ENCODE data around the gene WFIKKN2.
"Not testable (repeated sequence)": the region's sequence is repeated elsewhere in the genome, so short reads cannot be mapped to it uniquely, and the experiment has no call there.

Gene WFIKKN2

GRCh38 chr17:50866261-50866949 is 31.0 kb downstream of the WFIKKN2 start, which contains the start of gene TOB1:
TSS of gene TOB1 (minus strand) at chr17:50866354. CDS start at chr17:50864017, 2,337 bp downstream.
- Mint-ChIP-seq H3K4me1 (ENCODE audit: low read depth) (peaks cover 61% of the 10 kb centered on the region), H3K27me3 (no peaks in the 10 kb centered on the region), H3K9me3 (ENCODE audit: low read depth) (no peaks in the 10 kb centered on the region), H3K36me3 (peaks cover 7% of the 10 kb centered on the region), H3K27ac (peak within 1 kb of the TSS; percentile 99), H3K4me3 (peak within 1 kb of the TSS; percentile 98)

GRCh38 chr17:50866950-50867362 is 31.6 kb downstream of the WFIKKN2 start:
- Mint-ChIP-seq H3K4me3 (peak overlapping the region; percentile 98), H3K27me3 (no peaks in the 10 kb centered on the region), H3K36me3 (peaks cover 4% of the 10 kb centered on the region), H3K4me1 (ENCODE audit: low read depth) (peaks cover 61% of the 10 kb centered on the region), H3K27ac (peak overlapping the region; percentile 99), H3K9me3 (ENCODE audit: low read depth) (no peaks in the 10 kb centered on the region)

- Mint-ChIP-seq H3K27me3 (no peaks in the 10 kb centered on the region), H3K36me3 (peaks cover 4% of the 10 kb centered on the region), H3K4me3 (peak overlapping the region; percentile 98), H3K27ac (peak overlapping the region; percentile 99), H3K9me3 (ENCODE audit: low read depth) (no peaks in the 10 kb centered on the region), H3K4me1 (ENCODE audit: low read depth) (peaks cover 65% of the 10 kb centered on the region)
These were observed 32.2 kb downstream of the WFIKKN2 start for GRCh38 chr17:50867363-50868139.

GRCh38 chr17:50868140-50868438 is 32.7 kb downstream of the WFIKKN2 start:
- no peaks in the 10 kb centered on the region for H3K9me3 Mint-ChIP-seq (ENCODE audit: low read depth)
- H3K27ac Mint-ChIP-seq, result peak overlapping the region; percentile 99
- H3K36me3 Mint-ChIP-seq, result peaks cover 1% of the 10 kb centered on the region
- peak overlapping the region; percentile 98 for H3K4me3 Mint-ChIP-seq
- H3K4me1 Mint-ChIP-seq (ENCODE audit: low read depth), result peaks cover 64% of the 10 kb centered on the region
- H3K27me3 Mint-ChIP-seq, result no peaks in the 10 kb centered on the region

- Mint-ChIP-seq H3K36me3 (no peaks in the 10 kb centered on the region), H3K27me3 (no peaks in the 10 kb centered on the region), H3K4me1 (ENCODE audit: low read depth) (peaks cover 64% of the 10 kb centered on the region), H3K27ac (peak overlapping the region; percentile 99), H3K9me3 (ENCODE audit: low read depth) (no peaks in the 10 kb centered on the region), H3K4me3 (peak overlapping the region; percentile 98)
These were observed 33.2 kb downstream of the WFIKKN2 start for GRCh38 chr17:50868602-50869001.

- H3K4me1 Mint-ChIP-seq (ENCODE audit: low read depth), result peaks cover 56% of the 10 kb centered on the region
- H3K27me3 Mint-ChIP-seq, result no peaks in the 10 kb centered on the region
- H3K4me3 Mint-ChIP-seq, result peak overlapping the region; percentile 60
- no peaks in the 10 kb centered on the region for H3K9me3 Mint-ChIP-seq (ENCODE audit: low read depth)
- peak overlapping the region; percentile 51 for H3K27ac Mint-ChIP-seq
- no peaks in the 10 kb centered on the region for H3K36me3 Mint-ChIP-seq
These were observed 36.0 kb downstream of the WFIKKN2 start for GRCh38 chr17:50871364-50871763.

- Mint-ChIP-seq H3K4me3 (peak overlapping the region; percentile 60), H3K4me1 (ENCODE audit: low read depth) (peaks cover 56% of the 10 kb centered on the region), H3K27ac (peak overlapping the region; percentile 51), H3K9me3 (ENCODE audit: low read depth) (no peaks in the 10 kb centered on the region), H3K27me3 (no peaks in the 10 kb centered on the region), H3K36me3 (no peaks in the 10 kb centered on the region)
These were observed 36.5 kb downstream of the WFIKKN2 start for GRCh38 chr17:50871898-50872297.

- H3K27me3 Mint-ChIP-seq, result no peaks in the 10 kb centered on the region
- H3K27ac Mint-ChIP-seq, result peak overlapping the region; percentile 51
- peaks cover 48% of the 10 kb centered on the region for H3K4me1 Mint-ChIP-seq (ENCODE audit: low read depth)
- H3K36me3 Mint-ChIP-seq, result no peaks in the 10 kb centered on the region
- no peak overlapping the region for H3K4me3 Mint-ChIP-seq
- H3K9me3 Mint-ChIP-seq (ENCODE audit: low read depth), result no peaks in the 10 kb centered on the region
These were observed 37.5 kb downstream of the WFIKKN2 start for GRCh38 chr17:50872710-50873424.

GRCh38 chr17:50875074-50875473 is 39.7 kb downstream of the WFIKKN2 start:
- no peak overlapping the region for H3K27ac Mint-ChIP-seq
- H3K36me3 Mint-ChIP-seq, result no peaks in the 10 kb centered on the region
- peaks cover 33% of the 10 kb centered on the region for H3K4me1 Mint-ChIP-seq (ENCODE audit: low read depth)
- no peak overlapping the region for H3K4me3 Mint-ChIP-seq
- no peaks in the 10 kb centered on the region for H3K27me3 Mint-ChIP-seq
- peaks cover 3% of the 10 kb centered on the region for H3K9me3 Mint-ChIP-seq (ENCODE audit: low read depth)

GRCh38 chr17:50877042-50877441 is 41.7 kb downstream of the WFIKKN2 start:
- not testable (repeated sequence) for H3K36me3 Mint-ChIP-seq

GRCh38 chr17:50877838-50878237 is 42.5 kb downstream of the WFIKKN2 start:
- H3K36me3 Mint-ChIP-seq, result no peaks in the 10 kb centered on the region
- H3K4me3 Mint-ChIP-seq, result no peak overlapping the region
- H3K4me1 Mint-ChIP-seq (ENCODE audit: low read depth), result peaks cover 21% of the 10 kb centered on the region
- H3K27me3 Mint-ChIP-seq, result no peaks in the 10 kb centered on the region
- peaks cover 3% of the 10 kb centered on the region for H3K9me3 Mint-ChIP-seq (ENCODE audit: low read depth)
- H3K27ac Mint-ChIP-seq, result no peak overlapping the region

More at GRCh38 chr17:50877042-50877441, 41.7 kb downstream of the WFIKKN2 start:
- not testable (repeated sequence) for H3K27ac Mint-ChIP-seq; H3K4me3 Mint-ChIP-seq; H3K9me3 Mint-ChIP-seq (ENCODE audit: low read depth); H3K27me3 Mint-ChIP-seq
- H3K4me1 Mint-ChIP-seq (ENCODE audit: low read depth), result peaks cover 28% of the 10 kb centered on the region

GRCh38 chr17:50879086-50879485 is 43.7 kb downstream of the WFIKKN2 start:
- peaks cover 3% of the 10 kb centered on the region for H3K9me3 Mint-ChIP-seq (ENCODE audit: low read depth)
- no peak overlapping the region for H3K27ac Mint-ChIP-seq
- H3K27me3 Mint-ChIP-seq, result no peaks in the 10 kb centered on the region
- H3K4me1 Mint-ChIP-seq (ENCODE audit: low read depth), result peaks cover 13% of the 10 kb centered on the region
- no peak overlapping the region for H3K4me3 Mint-ChIP-seq
- H3K36me3 Mint-ChIP-seq, result no peaks in the 10 kb centered on the region

- H3K4me1 Mint-ChIP-seq (ENCODE audit: low read depth), result peaks cover 14% of the 10 kb centered on the region
- no peaks in the 10 kb centered on the region for H3K36me3 Mint-ChIP-seq
- H3K27ac Mint-ChIP-seq, result no peak overlapping the region
These were observed 45.8 kb downstream of the WFIKKN2 start for GRCh38 chr17:50881182-50881581.

GRCh38 chr17:50882851-50883250 is 47.5 kb downstream of the WFIKKN2 start:
- peaks cover 24% of the 10 kb centered on the region for H3K4me1 Mint-ChIP-seq (ENCODE audit: low read depth)
- H3K4me3 Mint-ChIP-seq, result no peak overlapping the region
- H3K27ac Mint-ChIP-seq, result no peak overlapping the region
- H3K36me3 Mint-ChIP-seq, result no peaks in the 10 kb centered on the region
- no peaks in the 10 kb centered on the region for H3K27me3 Mint-ChIP-seq
- peaks cover 3% of the 10 kb centered on the region for H3K9me3 Mint-ChIP-seq (ENCODE audit: low read depth)

More at GRCh38 chr17:50881182-50881581, 45.8 kb downstream of the WFIKKN2 start:
- peaks cover 3% of the 10 kb centered on the region for H3K9me3 Mint-ChIP-seq (ENCODE audit: low read depth)
- no peaks in the 10 kb centered on the region for H3K27me3 Mint-ChIP-seq
- H3K4me3 Mint-ChIP-seq, result no peak overlapping the region

GRCh38 chr17:50883850-50884438 is 48.6 kb downstream of the WFIKKN2 start:
- H3K36me3 Mint-ChIP-seq, result no peaks in the 10 kb centered on the region
- H3K4me1 Mint-ChIP-seq (ENCODE audit: low read depth), result peaks cover 26% of the 10 kb centered on the region
- no peak overlapping the region for H3K27ac Mint-ChIP-seq
- H3K27me3 Mint-ChIP-seq, result no peaks in the 10 kb centered on the region
- H3K4me3 Mint-ChIP-seq, result no peak overlapping the region
- H3K9me3 Mint-ChIP-seq (ENCODE audit: low read depth), result peaks cover 2% of the 10 kb centered on the region

All from activated naive CD8-positive, alpha-beta T cell (primary cell).